Ovary (tissue), 3 donors: ENCODE results near the gene KIF26B.
"Not testable (repeated sequence)": the region's sequence is repeated elsewhere in the genome, so short reads cannot be mapped to it uniquely, and the experiment has no call there.

ENCODE experiments used
- CTCF ChIP-seq, 3 donors: fragments of 450-650 bp in 2 of 3; fragments of 200-600 bp in 1 of 3; IDR thresholded peaks; one replicate each; pipeline versions ENCODE4 v1.5.1 to v1.8.0; 2016 to 2022; ENCODE audit warnings: antibody characterized with exemption in 3 of 3, mild to moderate bottlenecking in 1 of 3
- EP300 ChIP-seq: sonication (generic); formaldehyde crosslinking; IDR thresholded peaks from one replicate; pipeline ENCODE4 v1.6.1; 2017; ENCODE audit warnings: antibody characterized with exemption
- POLR2A ChIP-seq: fragments of 450-650 bp; IDR thresholded peaks from one replicate; pipeline ENCODE4 v1.6.1; 2017; ENCODE audit warnings: antibody characterized with exemption, mild to moderate bottlenecking, moderate library complexity
- donor health status: DM: no; HTN: no; CAD: no.

DNA sequence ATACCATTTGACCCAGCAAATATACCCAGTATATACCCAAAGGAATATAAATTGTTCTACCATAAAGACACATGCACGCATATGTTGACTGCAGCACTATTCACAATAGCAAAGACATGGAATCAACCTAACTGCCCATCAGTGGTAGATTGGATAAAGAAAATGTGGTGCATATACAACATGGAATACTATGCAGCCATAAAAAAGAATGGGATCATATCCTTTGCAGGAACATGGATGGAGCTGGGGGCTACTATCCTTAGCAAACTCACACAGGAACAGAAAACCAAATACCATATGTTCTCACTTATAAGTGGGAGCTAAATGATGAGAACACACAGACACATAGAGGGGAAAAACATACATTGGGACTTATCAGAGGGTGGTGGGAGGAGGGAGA, 585.6 kb downstream of the KIF26B start:
- not testable (repeated sequence) for TF ChIP-seq POLR2A; CTCF (IDR thresholded peaks at IDR 0.05); EP300
